GM21529 (cell line): Measurements from ENCODE around the gene TBC1D12.

Source experiments
- ATAC-seq: cut with Tn5 transposase; IDR thresholded peaks from one replicate; pipeline ENCODE4 v1.9.1; 2021; ENCODE audit not compliant: unreplicated experiment

TBC1D12 gene

DNA sequence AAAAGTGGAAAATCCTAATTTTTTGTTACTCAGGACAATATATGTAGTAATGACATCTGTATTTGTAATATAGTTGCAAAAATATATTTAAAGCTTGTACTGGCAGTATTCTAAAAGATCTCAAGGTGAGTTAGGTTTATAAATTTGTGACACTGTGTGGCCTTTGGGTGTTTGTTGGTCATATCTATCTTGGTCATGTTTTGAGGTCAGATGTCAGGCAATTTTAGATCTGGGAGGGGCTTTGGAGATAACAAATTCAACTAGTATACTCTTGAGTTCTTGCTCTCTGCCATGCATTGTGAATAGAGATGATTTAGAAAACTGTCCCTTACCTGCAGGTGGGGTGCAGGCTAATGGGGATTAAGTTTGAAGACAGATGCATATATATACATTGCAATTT lies 3.1 kb downstream of the TBC1D12 start:
- ATAC-seq = no peak

DNA sequence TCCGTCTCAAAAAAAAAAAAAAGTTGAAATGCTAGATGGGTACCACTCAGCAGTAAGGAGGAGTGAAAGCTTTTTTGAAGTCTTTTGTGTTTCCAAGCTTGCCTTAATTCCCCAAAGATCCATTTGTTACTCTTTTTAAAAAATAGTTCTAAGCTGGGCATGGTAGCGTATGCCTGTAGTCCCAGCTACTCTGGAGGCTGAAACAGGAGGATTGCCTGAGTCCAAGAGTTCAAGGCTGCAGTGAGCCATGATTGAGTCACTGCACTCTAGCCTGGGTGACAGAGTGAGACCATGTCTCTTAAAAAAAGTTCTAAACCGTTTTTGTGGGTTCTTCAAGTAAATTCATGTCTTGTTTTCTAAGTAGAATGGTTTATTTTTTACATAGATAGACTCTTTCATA lies 5.3 kb downstream of the TBC1D12 start:
- no peak for ATAC-seq

DNA sequence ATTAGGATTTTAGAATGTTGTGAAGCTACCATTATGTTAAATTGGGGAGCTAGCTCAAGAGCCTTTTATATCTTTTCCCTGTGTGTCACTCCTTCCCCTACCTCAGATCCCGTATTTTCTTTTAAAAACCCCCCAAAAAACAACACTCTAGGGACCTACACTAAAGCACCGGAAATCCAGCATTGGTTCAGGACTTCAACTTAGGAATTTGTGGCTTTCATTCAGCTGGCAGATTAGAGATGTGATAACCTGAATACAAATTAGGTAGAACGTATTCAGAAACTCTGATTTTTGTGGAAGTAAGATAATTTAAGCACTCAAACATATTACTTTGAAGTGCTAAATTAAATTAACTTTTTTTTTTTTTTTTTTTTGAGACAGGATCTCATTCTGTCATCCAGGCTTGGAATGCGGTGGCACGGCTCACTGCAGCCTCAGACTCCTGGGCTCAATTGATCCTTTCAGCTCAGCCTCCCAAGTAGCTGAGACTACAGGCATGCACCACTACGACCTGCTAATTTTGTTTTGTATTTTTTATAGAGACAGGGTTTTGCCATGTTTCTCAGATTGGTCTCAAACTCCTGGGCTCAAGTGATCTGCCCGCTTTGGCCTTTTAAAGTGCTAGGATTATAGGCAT lies 6.8 kb downstream of the TBC1D12 start:
- no peak for ATAC-seq

DNA sequence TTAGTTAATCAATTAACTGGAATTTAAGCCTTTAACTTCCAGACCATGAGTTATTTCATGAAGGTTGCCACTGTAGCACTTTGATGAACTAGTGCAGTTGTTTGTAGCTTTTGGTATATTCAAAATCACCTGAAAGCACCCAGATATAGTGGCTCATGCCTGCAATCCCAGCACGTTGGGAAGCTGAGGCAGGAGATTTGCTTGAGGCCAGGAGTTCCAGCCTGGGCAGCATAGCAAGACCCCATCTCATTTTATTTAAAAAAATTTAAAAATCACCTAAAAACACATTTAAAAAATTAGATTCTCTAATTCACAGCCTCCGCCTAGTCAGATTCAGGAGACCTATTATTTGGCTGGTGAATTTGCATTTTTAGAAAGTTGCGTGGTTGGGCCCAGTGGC lies 9.0 kb downstream of the TBC1D12 start:
- no peak for ATAC-seq

DNA sequence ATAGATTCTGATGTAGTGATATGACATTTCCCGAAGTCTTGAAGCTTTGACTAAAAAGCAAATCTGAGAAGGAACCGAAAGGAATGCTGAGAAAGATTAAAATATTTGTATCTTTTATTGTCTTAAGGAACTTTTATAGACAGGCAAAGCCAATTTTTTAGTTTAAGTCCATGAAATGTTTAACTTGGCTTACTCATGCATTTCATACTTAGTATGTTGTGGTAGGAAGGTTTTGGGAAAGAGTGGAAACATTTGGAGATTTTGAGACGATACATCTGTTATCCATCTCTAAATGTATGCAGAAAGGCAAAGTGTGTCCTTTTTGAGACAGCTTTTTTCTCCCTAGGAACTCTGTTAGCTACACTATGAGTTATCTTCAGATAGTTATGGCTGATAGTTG lies 10.1 kb downstream of the TBC1D12 start:
- ATAC-seq = no peak

GRCh38 chr10:94413361-94413760 lies 11.0 kb downstream of the TBC1D12 start:
- no peak for ATAC-seq

GRCh38 chr10:94416896-94417295 lies 14.6 kb downstream of the TBC1D12 start:
- ATAC-seq = no peak

DNA sequence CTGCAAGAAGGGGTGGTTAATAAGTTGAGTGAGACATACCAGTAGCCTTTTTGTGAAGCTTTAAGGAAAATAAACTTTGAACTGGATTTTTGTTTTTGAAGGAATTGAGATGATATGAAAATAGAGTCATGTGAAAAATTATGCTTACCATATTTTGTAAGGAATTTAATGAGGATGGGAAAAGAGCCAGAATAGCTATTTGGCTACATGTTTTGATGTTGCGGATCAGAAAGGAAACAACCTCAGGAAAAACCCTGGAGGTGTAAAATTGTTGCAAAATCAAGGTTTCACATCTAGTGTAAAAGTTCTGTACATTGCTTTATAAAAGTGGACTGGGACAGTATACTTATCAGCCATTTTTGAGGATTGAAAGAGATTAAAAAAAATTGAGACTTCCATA lies 15.0 kb downstream of the TBC1D12 start:
- no peak for ATAC-seq

DNA sequence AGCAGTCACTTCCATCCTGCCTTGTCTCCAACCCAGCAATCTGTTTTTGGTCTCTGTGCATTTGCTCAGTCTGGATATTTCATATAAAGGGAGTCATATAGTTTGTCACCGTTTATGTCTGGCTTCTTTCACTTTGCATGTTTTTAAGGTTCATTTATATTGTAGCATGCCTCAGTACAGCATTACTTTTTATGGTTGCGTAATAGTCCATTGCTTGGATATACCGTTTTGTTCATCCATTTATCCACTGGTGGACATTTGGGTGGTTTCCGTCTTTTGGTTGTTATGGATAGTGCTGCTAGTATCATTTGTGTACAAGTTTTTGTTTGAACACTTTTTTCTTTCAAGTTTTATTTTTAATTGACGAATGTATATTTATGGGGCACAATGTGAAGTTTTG lies 18.2 kb downstream of the TBC1D12 start:
- no peak for ATAC-seq

DNA sequence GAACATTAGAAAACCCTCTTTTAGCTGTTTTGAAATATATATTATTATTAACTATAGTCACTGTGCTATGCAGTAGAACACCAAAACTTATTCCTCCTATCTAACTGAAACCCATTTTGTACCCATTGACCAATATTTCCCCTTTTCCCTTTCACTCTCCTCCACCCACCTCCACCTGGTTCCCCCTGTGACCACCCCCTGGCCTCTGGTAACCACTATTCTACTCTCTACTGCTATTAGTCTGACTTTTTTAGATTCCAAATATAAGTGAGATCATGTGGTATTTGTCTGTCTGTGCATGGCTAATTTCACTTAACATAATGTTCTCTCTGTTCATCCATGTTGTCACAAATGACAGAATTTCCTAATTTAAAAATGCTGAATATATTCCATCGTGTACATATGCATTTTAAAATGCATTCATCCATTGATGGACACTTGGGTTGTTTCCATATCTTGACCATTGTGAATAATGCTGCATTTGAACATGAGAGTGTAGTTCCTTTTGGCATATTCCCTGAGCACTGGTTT lies 18.7 kb downstream of the TBC1D12 start:
- no peak for ATAC-seq

- no peak for ATAC-seq
Observed at GRCh38 chr10:94423627-94424026, 21.3 kb downstream of the TBC1D12 start.

GRCh38 chr10:94424714-94425337 lies 22.5 kb downstream of the TBC1D12 start:
- ATAC-seq = no peak

DNA sequence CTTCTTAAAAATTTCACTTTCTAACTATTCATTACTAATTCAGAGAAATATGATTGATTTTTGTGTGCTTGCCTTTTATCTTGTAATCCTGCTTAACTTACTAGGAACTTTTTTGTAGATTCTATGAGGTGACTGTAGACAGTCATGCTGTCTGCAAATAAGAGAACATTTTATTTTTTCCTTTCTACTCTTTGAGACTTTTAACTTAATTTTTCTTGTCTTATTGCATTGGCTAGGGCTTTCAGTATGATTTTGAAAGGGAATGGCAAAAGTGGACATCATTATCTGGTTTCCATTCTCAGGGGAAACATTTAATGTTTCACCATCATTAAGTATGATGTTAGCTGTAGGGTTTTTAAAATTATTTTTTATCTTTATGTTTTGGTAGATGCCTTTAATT lies 23.6 kb downstream of the TBC1D12 start:
- ATAC-seq = no peak

GRCh38 chr10:94427166-94427565 lies 24.8 kb downstream of the TBC1D12 start:
- no peak for ATAC-seq

GRCh38 chr10:94428766-94429707 lies 26.7 kb downstream of the TBC1D12 start:
- ATAC-seq = no peak

DNA sequence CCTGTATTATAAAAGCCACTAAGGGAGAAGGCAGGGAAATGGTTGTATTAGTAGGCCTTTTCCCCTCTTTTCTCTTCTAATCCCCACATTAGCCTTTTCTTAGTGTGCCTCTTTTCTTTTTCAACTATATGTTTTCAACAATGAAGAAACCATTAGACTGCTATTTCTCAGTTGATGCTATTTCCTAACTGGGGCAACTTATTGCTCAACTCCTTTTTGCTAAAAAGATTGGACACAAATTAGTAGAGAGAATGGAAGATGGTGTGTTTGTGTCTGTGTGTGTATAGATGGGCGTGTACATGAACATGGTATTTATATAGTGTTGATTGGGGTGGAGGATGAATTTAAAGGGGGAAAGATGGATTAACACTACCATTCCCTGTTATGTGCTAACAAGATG lies 28.4 kb downstream of the TBC1D12 start:
- ATAC-seq = no peak

- ATAC-seq = no peak
Observed at GRCh38 chr10:94432443-94432842, 30.1 kb downstream of the TBC1D12 start.

DNA sequence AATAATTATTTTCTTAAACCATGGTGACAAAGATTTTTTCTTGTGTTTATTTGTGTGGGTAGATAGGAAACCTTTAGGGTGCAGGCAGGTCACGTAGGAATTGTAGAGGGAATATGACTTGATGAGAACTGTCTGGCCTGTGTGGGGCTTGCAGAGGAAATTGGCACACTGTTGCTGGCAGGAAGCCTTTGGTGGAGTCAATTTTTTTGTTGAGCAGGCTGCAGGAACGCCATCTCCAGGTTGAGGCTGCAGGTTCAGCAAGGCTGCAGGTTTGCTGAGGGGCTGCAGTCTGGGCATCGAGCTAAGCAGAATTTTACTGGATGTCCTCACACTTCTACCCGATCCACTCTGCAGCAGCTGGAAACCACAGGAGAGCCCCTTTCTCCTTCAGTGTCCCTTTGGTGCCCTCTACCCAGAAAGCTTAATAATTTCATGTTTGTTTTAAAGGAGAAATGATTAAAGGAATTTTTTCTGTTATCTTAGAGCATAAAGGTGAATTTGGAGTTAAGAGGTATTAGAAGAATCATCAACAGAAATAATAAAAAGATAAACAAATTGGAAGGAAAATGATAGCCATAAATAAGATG lies 37.0 kb downstream of the TBC1D12 start:
- ATAC-seq = no peak

GRCh38 chr10:94440096-94440495 lies 37.8 kb downstream of the TBC1D12 start:
- no peak for ATAC-seq

DNA sequence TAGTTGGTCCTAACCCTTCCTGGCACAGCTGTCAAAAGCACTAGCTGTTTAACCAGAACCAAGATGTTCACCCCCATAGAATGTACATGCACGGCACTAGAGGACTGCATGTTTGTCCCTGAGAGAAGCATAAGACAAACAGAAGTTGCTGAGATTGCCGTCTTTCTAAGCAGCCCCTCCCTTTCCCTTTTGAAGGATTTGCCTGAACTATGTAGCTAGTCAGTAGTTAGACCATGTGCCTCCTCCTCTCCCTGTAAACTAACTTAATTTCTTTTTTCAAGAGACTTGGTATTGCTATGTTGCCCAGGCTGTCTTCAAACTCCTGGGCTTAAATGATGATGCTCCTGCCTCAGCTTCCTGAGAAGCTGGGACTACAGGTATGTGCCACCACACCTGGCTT lies 40.7 kb downstream of the TBC1D12 start:
- ATAC-seq = no peak

- ATAC-seq = no peak
Observed at GRCh38 chr10:94443549-94443948, 41.2 kb downstream of the TBC1D12 start.
